Glutamatergic neuron (in vitro differentiated cells): Measurements from ENCODE around the gene KCNK15. TPM values are rescaled to one million over a fixed set of nuclear protein-coding genes. Genes with fewer than 3 reads are reported as not detected.

Source experiments
- DNase-seq: peaks from one replicate; pipeline ENCODE4 v3.0.0; 2022
- H3K27ac Mint-ChIP-seq: one replicate; pipeline ENCODE4 v1.8.0; 2020; ENCODE audit warnings: mild to moderate bottlenecking, mixed read lengths, inconsistent platforms; ENCODE audit not compliant: unreplicated experiment
- H3K27me3 Mint-ChIP-seq: one replicate; pipeline ENCODE4 v1.8.0; 2020; ENCODE audit warnings: mild to moderate bottlenecking, moderate library complexity, mixed read lengths, inconsistent platforms; ENCODE audit not compliant: unreplicated experiment
- H3K36me3 Mint-ChIP-seq: one replicate; pipeline ENCODE4 v1.8.0; 2020; ENCODE audit warnings: mild to moderate bottlenecking, mixed read lengths, inconsistent platforms; ENCODE audit not compliant: unreplicated experiment
- H3K4me1 Mint-ChIP-seq: one replicate; pipeline ENCODE4 v1.8.0; 2020; ENCODE audit warnings: mild to moderate bottlenecking, low read depth, mixed read lengths, inconsistent platforms; ENCODE audit not compliant: unreplicated experiment
- H3K4me3 Mint-ChIP-seq: one replicate; pipeline ENCODE4 v1.8.0; 2020; ENCODE audit warnings: mild to moderate bottlenecking, mixed read lengths, inconsistent platforms; ENCODE audit not compliant: unreplicated experiment
- H3K9me3 Mint-ChIP-seq: one replicate; pipeline ENCODE4 v1.8.0; 2020; ENCODE audit warnings: mild to moderate bottlenecking, moderate library complexity, mixed read lengths, inconsistent platforms; ENCODE audit not compliant: unreplicated experiment
- total RNA-seq: library from RNA; stranded (reverse); fragmentation: NEBNext Ultra II Directional; extraction: Animal tissue kit (Norgen Biotek cat#: 25700); gene quantifications from one replicate; pipeline ENCODE4 v1.2.1, GENCODE V29; 2021; ENCODE audit not compliant: unreplicated experiment
- TF ChIP-seq, protein P1 (sequence below): fragments of 200-600 bp; sonication (generic); IDR thresholded peaks from one replicate; pipeline ENCODE4 v1.5.0; 2021; ENCODE audit not compliant: partially characterized antibody, unreplicated experiment

The KCNK15 gene
- total RNA-seq, 1 donor from 2014 or later, result 0.22 TPM

DNA sequence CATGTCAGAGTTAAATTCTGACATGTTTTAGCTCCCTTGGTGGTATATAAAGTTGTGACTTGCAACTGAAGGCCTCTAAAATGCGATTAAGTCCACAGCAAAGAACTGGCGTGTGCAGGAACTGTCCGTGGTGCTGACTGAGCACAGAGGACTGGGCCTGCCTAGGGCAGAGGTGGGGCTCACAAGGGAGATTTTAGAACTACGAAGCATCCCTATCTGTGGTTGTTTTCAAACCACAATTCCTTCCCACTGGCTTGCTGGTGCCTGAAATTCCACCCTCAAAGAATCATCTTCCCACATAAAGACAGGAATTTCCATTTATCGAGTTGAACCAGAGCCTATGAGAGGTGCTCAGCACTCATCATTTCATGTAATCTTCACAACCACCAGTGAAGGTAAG, 34.6 kb downstream of the KCNK15 start:
- Mint-ChIP-seq H3K9me3 (no peaks in the 10 kb centered on the region), H3K4me3 (no peak overlapping the region), H3K36me3 (no peaks in the 10 kb centered on the region), H3K27ac (no peak overlapping the region), H3K27me3 (no peaks in the 10 kb centered on the region), H3K4me1 (peaks cover 9% of the 10 kb centered on the region)
- TF ChIP-seq, protein P1, sequence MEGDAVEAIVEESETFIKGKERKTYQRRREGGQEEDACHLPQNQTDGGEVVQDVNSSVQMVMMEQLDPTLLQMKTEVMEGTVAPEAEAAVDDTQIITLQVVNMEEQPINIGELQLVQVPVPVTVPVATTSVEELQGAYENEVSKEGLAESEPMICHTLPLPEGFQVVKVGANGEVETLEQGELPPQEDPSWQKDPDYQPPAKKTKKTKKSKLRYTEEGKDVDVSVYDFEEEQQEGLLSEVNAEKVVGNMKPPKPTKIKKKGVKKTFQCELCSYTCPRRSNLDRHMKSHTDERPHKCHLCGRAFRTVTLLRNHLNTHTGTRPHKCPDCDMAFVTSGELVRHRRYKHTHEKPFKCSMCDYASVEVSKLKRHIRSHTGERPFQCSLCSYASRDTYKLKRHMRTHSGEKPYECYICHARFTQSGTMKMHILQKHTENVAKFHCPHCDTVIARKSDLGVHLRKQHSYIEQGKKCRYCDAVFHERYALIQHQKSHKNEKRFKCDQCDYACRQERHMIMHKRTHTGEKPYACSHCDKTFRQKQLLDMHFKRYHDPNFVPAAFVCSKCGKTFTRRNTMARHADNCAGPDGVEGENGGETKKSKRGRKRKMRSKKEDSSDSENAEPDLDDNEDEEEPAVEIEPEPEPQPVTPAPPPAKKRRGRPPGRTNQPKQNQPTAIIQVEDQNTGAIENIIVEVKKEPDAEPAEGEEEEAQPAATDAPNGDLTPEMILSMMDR, result no peak
- no peak for DNase-seq

- H3K4me1 Mint-ChIP-seq, result peaks cover 17% of the 10 kb centered on the region
- TF ChIP-seq, protein P1, result no peak
- H3K4me3 Mint-ChIP-seq, result no peak overlapping the region
- H3K36me3 Mint-ChIP-seq, result no peaks in the 10 kb centered on the region
- no peaks in the 10 kb centered on the region for H3K9me3 Mint-ChIP-seq
- DNase-seq, result no peak
- no peak overlapping the region for H3K27ac Mint-ChIP-seq
- H3K27me3 Mint-ChIP-seq, result no peaks in the 10 kb centered on the region
Observed at GRCh38 chr20:44781118-44781517, 35.5 kb downstream of the KCNK15 start.

DNA sequence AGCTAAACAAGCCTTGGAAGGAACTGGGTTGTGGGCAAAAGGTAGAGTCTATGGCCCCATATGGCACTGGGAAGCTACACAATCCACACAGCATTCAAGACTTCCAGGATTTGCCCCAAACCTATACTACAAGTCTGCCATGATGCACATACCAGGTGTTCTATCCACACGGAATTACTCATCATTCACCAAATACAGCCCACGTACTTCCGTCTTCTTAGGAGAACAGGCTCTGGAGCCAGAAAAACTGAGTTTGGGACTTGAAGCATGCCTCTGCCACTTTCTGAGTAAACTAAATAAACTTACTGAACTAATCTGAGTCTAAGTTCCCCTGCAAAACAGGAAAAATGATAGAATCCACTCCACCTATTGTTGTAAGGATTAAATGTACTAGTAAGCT, 36.1 kb downstream of the KCNK15 start:
- Mint-ChIP-seq H3K4me1 (peaks cover 22% of the 10 kb centered on the region), H3K9me3 (no peaks in the 10 kb centered on the region)
- TF ChIP-seq, protein P1, result no peak

DNA sequence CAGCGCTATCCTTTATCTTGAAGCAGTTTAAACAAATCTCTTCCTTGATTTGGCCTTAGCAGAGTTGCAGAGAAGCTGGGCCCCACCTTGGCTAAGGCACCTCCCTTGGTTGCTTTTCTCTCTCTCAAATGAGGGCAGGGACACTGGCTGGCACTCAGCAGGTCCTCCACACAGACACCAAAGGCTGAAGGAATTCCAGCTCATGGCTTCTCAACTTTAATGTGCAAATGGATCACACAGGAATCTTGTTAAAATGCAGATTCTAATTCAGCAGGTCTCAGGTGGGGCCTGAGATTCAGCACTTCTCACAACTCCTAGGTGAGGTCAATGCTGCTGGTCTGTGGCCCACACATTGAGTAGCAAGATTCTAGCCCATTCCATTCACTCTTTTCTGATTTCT, 39.0 kb downstream of the KCNK15 start:
- H3K4me3 Mint-ChIP-seq, result no peak overlapping the region
- peaks cover 5% of the 10 kb centered on the region for H3K36me3 Mint-ChIP-seq
- no peaks in the 10 kb centered on the region for H3K9me3 Mint-ChIP-seq
- peaks cover 26% of the 10 kb centered on the region for H3K4me1 Mint-ChIP-seq
- TF ChIP-seq, protein P1, result no peak
- no peak overlapping the region for H3K27ac Mint-ChIP-seq
- no peaks in the 10 kb centered on the region for H3K27me3 Mint-ChIP-seq
- no peak for DNase-seq

More for the DNA sequence above, 36.1 kb downstream of the KCNK15 start:
- no peak overlapping the region for H3K27ac Mint-ChIP-seq
- H3K4me3 Mint-ChIP-seq, result no peak overlapping the region
- peaks cover under 1% of the 10 kb centered on the region for H3K36me3 Mint-ChIP-seq
- no peaks in the 10 kb centered on the region for H3K27me3 Mint-ChIP-seq
- DNase-seq, result no peak

DNA sequence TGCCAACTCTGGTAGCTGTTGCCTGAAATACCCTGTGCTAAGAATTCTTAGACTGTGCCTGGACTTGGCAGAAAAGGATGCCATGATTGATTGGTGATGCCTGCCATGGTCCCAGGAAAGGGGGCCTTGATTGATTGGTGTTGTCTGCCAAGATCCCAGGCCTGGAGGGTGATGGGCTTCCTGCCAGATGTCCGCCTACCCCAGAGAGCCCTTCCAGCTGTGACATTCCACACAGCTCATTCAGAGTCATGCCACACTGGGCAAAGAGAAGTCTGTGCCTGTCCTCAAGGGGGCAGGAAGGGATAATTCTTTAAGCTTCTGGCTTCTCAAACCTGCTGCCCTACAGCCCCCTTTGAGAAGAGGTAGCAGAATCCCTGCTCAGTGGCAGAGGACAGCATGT, 40.1 kb downstream of the KCNK15 start:
- DNase-seq, result peak; percentile 30
- Mint-ChIP-seq H3K4me1 (peaks cover 30% of the 10 kb centered on the region), H3K36me3 (peaks cover 5% of the 10 kb centered on the region), H3K27me3 (no peaks in the 10 kb centered on the region), H3K27ac (no peak overlapping the region), H3K9me3 (no peaks in the 10 kb centered on the region), H3K4me3 (no peak overlapping the region)
- TF ChIP-seq, protein P1, result no peak
